HUES6 (cell line): ENCODE measurements around the gene HNRNPUL1.
"Not testable (repeated sequence)": the region's sequence is repeated elsewhere in the genome, so short reads cannot be mapped to it uniquely, and the experiment has no call there.

ENCODE experiments used
- H3K27ac ChIP-seq: 2 replicates; pipeline ENCODE4 v1.7.0; 2013; ENCODE audit warnings: low read depth, mild to moderate bottlenecking, low read length, inconsistent platforms
- H3K27me3 ChIP-seq: 2 replicates; pipeline ENCODE4 v1.6.1; 2013; ENCODE audit warnings: low read length; ENCODE audit not compliant: control insufficient read depth, insufficient read depth
- H3K36me3 ChIP-seq: 2 replicates; pipeline ENCODE4 v1.6.1; 2013; ENCODE audit warnings: low read length; ENCODE audit not compliant: control insufficient read depth, insufficient read depth
- H3K4me1 ChIP-seq: 2 replicates; pipeline ENCODE4 v1.6.1; 2013; ENCODE audit warnings: low read length; ENCODE audit not compliant: control insufficient read depth, insufficient read depth
- H3K4me3 ChIP-seq: 2 replicates; pipeline ENCODE4 v1.5.1; 2013; ENCODE audit warnings: low read depth, low read length
- H3K9ac ChIP-seq: one replicate; pipeline ENCODE4 v1.6.1; 2013; ENCODE audit warnings: mild to moderate bottlenecking, low read length
- H3K9me3 ChIP-seq: 2 replicates; pipeline ENCODE4 v1.6.1; 2013; ENCODE audit warnings: low read depth, low read length; ENCODE audit not compliant: control insufficient read depth, insufficient read depth

Gene HNRNPUL1

GRCh38 chr19:41225238-41226052, 38.7 kb upstream of the HNRNPUL1 start:
- peak overlapping the region; percentile 68 for H3K9ac ChIP-seq
- H3K27ac ChIP-seq, result peak overlapping the region; percentile 68; the same call in 1 of the 2 replicates
- peaks cover 38% of the 10 kb centered on the region for H3K4me1 ChIP-seq
- peaks cover 23% of the 10 kb centered on the region for H3K36me3 ChIP-seq
- no peaks in the 10 kb centered on the region for H3K27me3 ChIP-seq
- H3K4me3 ChIP-seq, result peak overlapping the region; percentile 47
- no peaks in the 10 kb centered on the region for H3K9me3 ChIP-seq

DNA sequence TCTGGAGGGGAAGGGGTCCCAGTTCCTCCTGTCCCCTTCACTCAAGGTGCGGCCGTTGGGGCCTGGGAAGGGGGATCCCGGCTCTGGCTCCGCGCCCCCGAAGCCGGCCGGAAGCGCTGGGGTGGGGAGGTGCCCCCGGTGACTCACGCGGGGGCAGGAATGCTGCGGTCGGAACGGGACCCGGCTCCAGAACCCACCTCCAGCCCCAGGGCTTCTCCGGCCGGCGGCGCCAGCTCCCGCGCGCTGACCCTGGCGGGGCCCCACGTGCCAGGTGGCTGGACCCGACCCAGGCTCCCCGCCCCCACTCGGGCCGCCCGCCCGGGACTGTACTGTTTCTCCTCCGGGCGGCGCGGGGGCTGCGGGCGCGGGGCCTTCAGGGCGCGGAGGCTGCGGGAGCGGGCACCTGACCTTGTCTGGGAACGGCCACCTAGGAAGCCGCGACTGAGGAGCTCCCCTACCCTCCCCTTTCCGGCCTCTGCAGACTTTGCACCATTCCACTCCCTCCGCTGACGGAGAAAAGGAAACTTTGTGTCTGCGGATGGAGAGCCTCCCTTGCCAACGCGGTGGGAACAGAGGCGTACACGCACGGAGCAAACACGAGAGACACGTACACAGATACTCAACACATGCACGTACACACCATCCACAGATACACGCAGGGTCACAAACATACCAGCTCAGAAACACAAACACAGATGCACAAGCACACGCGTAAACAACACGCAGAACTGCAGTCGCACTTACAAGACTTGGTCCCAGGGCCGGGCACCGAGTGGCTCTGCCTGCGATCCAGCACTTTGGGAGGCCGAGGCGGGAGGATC, 37.9 kb upstream of the HNRNPUL1 start:
- peaks cover 16% of the 10 kb centered on the region for H3K36me3 ChIP-seq
- H3K9me3 ChIP-seq, result no peaks in the 10 kb centered on the region
- peaks cover 34% of the 10 kb centered on the region for H3K4me1 ChIP-seq

DNA sequence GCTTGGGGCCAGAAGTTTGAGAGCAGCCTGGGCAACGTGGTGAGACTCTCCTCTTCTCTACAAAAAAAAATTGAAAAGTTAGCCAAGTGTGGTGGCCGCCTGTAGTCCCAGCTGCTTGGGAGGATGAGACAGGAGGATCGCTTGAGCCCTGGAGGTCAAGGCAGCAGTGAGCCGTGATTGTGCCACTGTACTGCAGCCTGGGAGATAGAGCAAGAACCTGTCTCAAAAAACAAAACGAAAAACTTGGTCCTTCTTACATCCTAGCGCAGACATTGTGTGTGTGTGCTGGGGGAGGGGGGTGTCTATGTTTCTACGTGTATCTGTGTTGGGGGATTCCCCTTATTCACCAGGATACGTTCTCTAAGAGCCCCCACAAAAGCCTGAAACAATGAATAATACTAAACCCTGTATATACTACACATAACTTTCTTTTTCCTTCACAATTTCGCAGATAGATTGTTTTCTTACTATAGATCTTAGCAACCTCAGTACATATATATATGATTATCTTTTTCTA, 37.2 kb upstream of the HNRNPUL1 start:
- H3K27me3 ChIP-seq, result no peaks in the 10 kb centered on the region
- peak overlapping the region; percentile 68 for H3K9ac ChIP-seq
- H3K27ac ChIP-seq, result peak overlapping the region; percentile 68; the same call in 1 of the 2 replicates
- peaks cover 14% of the 10 kb centered on the region for H3K36me3 ChIP-seq
- no peaks in the 10 kb centered on the region for H3K9me3 ChIP-seq
- peak overlapping the region; percentile 47; the same call in 1 of the 2 replicates for H3K4me3 ChIP-seq
- peaks cover 34% of the 10 kb centered on the region for H3K4me1 ChIP-seq

More for the DNA sequence above, 37.9 kb upstream of the HNRNPUL1 start:
- H3K27ac ChIP-seq, result peak overlapping the region; percentile 68; the same call in 1 of the 2 replicates
- H3K27me3 ChIP-seq, result no peaks in the 10 kb centered on the region
- peak overlapping the region; percentile 68 for H3K9ac ChIP-seq
- peak overlapping the region; percentile 47 for H3K4me3 ChIP-seq

GRCh38 chr19:41228486-41228885, 35.7 kb upstream of the HNRNPUL1 start:
- no peaks in the 10 kb centered on the region for H3K27me3 ChIP-seq
- H3K9ac ChIP-seq, result no peak overlapping the region
- H3K9me3 ChIP-seq, result no peaks in the 10 kb centered on the region
- H3K36me3 ChIP-seq, result peaks cover 14% of the 10 kb centered on the region; the same call in 1 of the 2 replicates
- H3K27ac ChIP-seq, result no peak overlapping the region
- H3K4me1 ChIP-seq, result peaks cover 29% of the 10 kb centered on the region
- H3K4me3 ChIP-seq, result no peak overlapping the region

GRCh38 chr19:41229338-41229737, 34.8 kb upstream of the HNRNPUL1 start:
- H3K9ac ChIP-seq, H3K4me3 ChIP-seq, H3K27me3 ChIP-seq, H3K27ac ChIP-seq, H3K9me3 ChIP-seq: not testable (repeated sequence)
- peaks cover 20% of the 10 kb centered on the region for H3K4me1 ChIP-seq
- H3K36me3 ChIP-seq, result peaks cover 14% of the 10 kb centered on the region

DNA sequence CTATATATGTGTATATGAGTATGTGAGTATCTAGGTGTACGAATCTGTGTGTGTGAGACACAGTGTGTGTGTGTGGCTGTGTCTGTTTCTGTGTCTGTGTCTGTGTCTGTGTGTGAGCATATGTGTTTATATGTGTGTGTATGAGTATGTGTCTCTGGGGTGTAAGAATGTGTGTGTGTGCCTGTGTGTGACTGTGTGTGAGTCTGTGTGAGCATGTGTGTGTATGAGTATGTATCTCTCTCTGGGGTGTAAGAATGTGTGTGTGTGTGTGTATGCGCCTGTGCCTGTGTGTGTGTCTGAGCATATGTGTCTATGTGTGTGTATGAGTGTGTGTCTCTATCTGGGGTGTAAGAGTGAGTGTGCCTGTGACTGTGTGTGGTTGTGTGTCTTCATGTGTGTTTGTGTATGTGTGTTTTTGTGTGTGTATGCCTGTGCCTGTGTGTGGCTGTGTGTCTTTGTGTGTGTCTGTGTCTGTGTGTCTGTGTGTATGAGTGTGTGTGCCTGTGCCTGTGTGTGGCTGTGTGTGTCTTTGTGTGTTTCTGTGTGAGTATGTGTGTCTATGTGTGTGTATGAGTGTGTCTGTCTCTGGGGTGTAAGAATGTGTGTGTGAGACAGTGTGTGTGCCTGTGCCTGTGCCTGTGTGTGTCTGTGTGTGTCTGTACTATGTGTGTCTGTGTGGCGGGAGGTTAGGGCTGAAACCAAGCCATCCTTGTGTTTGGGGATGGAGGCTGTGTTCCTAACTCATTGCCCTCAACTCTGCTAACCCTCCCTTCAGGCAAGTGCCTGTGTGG, 33.9 kb upstream of the HNRNPUL1 start:
- Histone ChIP-seq H3K4me3 (no peak overlapping the region), H3K4me1 (peaks cover 16% of the 10 kb centered on the region), H3K9me3 (no peaks in the 10 kb centered on the region), H3K27me3 (no peaks in the 10 kb centered on the region), H3K36me3 (peaks cover 17% of the 10 kb centered on the region), H3K9ac (no peak overlapping the region), H3K27ac (no peak overlapping the region)

DNA sequence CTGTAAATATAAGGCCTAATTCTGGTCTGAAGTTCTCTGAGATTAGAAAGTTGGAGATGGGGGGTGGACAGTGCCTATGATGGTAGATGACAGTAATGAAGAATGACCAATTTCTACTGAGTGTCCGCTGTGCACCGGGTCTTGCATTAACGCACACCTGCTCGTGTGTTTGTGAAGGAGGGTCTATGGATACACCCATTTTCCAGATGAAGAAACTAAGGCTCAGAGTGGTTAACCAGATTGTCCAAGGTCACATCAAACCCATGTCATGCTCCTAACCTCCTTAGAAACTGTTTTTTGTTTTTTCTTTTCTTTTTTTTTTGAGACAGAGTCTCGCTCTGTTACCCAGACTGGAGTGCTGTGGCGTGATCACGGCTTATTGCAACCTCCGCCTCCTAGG, 31.5 kb upstream of the HNRNPUL1 start:
- Histone ChIP-seq H3K4me3 (no peak overlapping the region), H3K36me3 (peaks cover 31% of the 10 kb centered on the region), H3K4me1 (no peaks in the 10 kb centered on the region), H3K27me3 (no peaks in the 10 kb centered on the region), H3K27ac (no peak overlapping the region), H3K9ac (no peak overlapping the region), H3K9me3 (no peaks in the 10 kb centered on the region)

- H3K27me3 ChIP-seq, result no peaks in the 10 kb centered on the region
- H3K36me3 ChIP-seq, result peaks cover 38% of the 10 kb centered on the region
- no peaks in the 10 kb centered on the region for H3K4me1 ChIP-seq
- no peak overlapping the region for H3K27ac ChIP-seq
- H3K9me3 ChIP-seq, result no peaks in the 10 kb centered on the region
- H3K9ac ChIP-seq, result no peak overlapping the region
- no peak overlapping the region for H3K4me3 ChIP-seq
Measured at GRCh38 chr19:41233748-41234240, 30.4 kb upstream of the HNRNPUL1 start.

DNA sequence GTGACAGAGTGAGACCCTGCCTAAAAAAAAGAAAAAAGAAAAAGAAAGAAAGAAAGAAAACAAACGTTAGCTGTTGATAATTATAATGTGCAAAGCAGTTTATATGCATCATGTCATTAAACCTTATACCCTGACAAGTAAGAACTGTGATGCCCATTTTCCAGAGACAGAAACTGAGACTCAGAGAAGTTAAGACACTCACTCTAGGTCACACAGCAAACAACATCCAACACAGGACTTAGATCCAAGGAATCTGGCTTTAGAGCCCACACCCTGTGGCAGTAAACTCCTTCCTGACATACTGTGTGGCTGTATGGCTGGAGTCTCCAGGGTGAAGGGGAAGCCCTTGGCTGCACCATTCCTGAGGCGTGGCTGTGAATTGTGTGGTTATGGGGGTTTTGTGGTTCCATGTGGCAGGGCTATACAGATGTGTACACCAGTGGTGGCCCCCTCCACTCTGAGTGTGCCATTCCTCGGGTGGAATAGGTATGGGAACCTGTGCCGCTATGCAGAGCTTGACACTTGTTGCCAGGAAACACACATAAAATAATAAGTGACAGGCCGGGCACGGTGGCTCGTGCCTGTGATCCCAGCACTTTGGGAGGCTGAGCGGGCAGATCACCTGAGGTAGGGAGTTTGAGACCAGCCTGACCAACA, 29.5 kb upstream of the HNRNPUL1 start:
- no peaks in the 10 kb centered on the region for H3K4me1 ChIP-seq
- H3K36me3 ChIP-seq, result peaks cover 47% of the 10 kb centered on the region
- H3K9ac ChIP-seq, result no peak overlapping the region
- H3K4me3 ChIP-seq, result no peak overlapping the region
- no peaks in the 10 kb centered on the region for H3K27me3 ChIP-seq
- no peak overlapping the region for H3K27ac ChIP-seq
- H3K9me3 ChIP-seq, result no peaks in the 10 kb centered on the region

- Histone ChIP-seq H3K27ac (no peak overlapping the region), H3K9me3 (no peaks in the 10 kb centered on the region), H3K4me3 (no peak overlapping the region), H3K9ac (no peak overlapping the region), H3K27me3 (no peaks in the 10 kb centered on the region), H3K36me3 (peaks cover 55% of the 10 kb centered on the region), H3K4me1 (no peaks in the 10 kb centered on the region)
Measured at GRCh38 chr19:41235480-41235879, 28.7 kb upstream of the HNRNPUL1 start.
